Panc1 (cell line): ENCODE results near the gene TMEM208. TPM values are rescaled to one million over a fixed set of nuclear protein-coding genes. Genes with fewer than 3 reads are reported as not detected.

ENCODE experiments used
- ATAC-seq: fragments of 200-7000 bp; cut with Tn5 transposase; 2 replicates; pipeline ENCODE4 v1.9.1; 2020; ENCODE audit warnings: mild to moderate bottlenecking, moderate library complexity
- BruUV-seq: library from RNA; stranded (reverse); fragments of 400-500 nt; replicated peaks from 2 replicates; lab custom pipeline; 2021; lab: Mats Ljungman, UMichigan
- CTCF ChIA-PET: fragments of 300-600 bp; sonication (Branson Sonifier 250); formaldehyde crosslinking; loops from one replicate; lab custom pipeline; 2022; ENCODE audit warnings: antibody characterized with exemption; lab: Charles Lee
- POLR2A ChIA-PET: fragments of 300-600 bp; sonication (Branson Sonifier 250); formaldehyde crosslinking; loops from one replicate; lab custom pipeline; 2022; ENCODE audit warnings: antibody characterized with exemption; lab: Charles Lee
- DNase-seq: peaks from one replicate; pipeline ENCODE4 v3.0.0-alpha.2; 2010; ENCODE audit warnings: low read depth, low spot score
- H3K27ac ChIP-seq: 2 replicates; pipeline ENCODE4 v1.5.1; 2011; ENCODE audit warnings: mild to moderate bottlenecking, low read length, inconsistent platforms
- H3K27me3 ChIP-seq: fragments of 200-500 bp; sonication (Bioruptor generic); 2 replicates; pipeline ENCODE4 v1.6.0; 2014; ENCODE audit warnings: low read length, inconsistent platforms; ENCODE audit not compliant: control insufficient read depth, insufficient read depth
- H3K36me3 ChIP-seq: fragments of 200-500 bp; sonication (Bioruptor generic); 2 replicates; pipeline ENCODE4 v1.5.1; 2014; ENCODE audit warnings: inconsistent platforms, mild to moderate bottlenecking, low read length, moderate library complexity; ENCODE audit not compliant: control insufficient read depth, insufficient read depth
- H3K4me1 ChIP-seq: 2 replicates; pipeline ENCODE4 v1.5.1; 2011; ENCODE audit warnings: inconsistent platforms, mild to moderate bottlenecking, low read length, moderate library complexity; ENCODE audit not compliant: control insufficient read depth, insufficient read depth
- H3K4me3 ChIP-seq, 2 experiments: 2 replicates each; pipeline ENCODE4 v1.5.1; 2011 to 2012; ENCODE audit warnings: low read depth in 2 of 2, low read length in 2 of 2, mild to moderate bottlenecking in 2 of 2, inconsistent platforms in 1 of 2, moderate library complexity in 1 of 2
- H3K9me3 ChIP-seq: fragments of 200-500 bp; sonication (Bioruptor generic); 2 replicates; pipeline ENCODE4 v1.5.1; 2014; ENCODE audit warnings: low read depth, mild to moderate bottlenecking, inconsistent platforms, low read length, moderate library complexity; ENCODE audit not compliant: control insufficient read depth, insufficient read depth
- POLR2AphosphoS5 ChIP-seq: IDR thresholded peaks from 2 replicates; pipeline ENCODE4 v1.6.1; 2012; ENCODE audit warnings: mild to moderate bottlenecking, low read depth, low read length, moderate library complexity
- REST ChIP-seq, 2 experiments: IDR thresholded peaks; 2 replicates each; pipeline ENCODE4 v1.6.1; 2011 to 2012; ENCODE audit warnings: low read depth in 2 of 2, control low read depth in 1 of 2, low read length in 1 of 2, mild to moderate bottlenecking in 1 of 2, moderate library complexity in 1 of 2; ENCODE audit not compliant: insufficient read depth in 1 of 2
- SIN3A ChIP-seq: IDR thresholded peaks from 2 replicates; pipeline ENCODE4 v1.6.1; 2012; ENCODE audit warnings: low read depth, mild to moderate bottlenecking, low read length, moderate library complexity, borderline replicate concordance; ENCODE audit not compliant: insufficient read depth
- TCF7L2 ChIP-seq: IDR thresholded peaks from 2 replicates; pipeline ENCODE4 v1.6.1; 2011; ENCODE audit warnings: mild to moderate bottlenecking, low read depth, low read length, inconsistent platforms
- in situ Hi-C: cut with HindIII; loops from 2 replicates; pipeline ENCODE4 v1.10.0; 2016; ENCODE audit warnings: low sequenced_read_pairs, low pct_unique_long_range_greater_than_20kb
- intact Hi-C: fragments of 100-400 bp; cut with micrococcal nuclease; formaldehyde crosslinking; loops from one replicate; pipeline ENCODE4 v1.10.0; 2022; ENCODE audit not compliant: unreplicated experiment
- total RNA-seq: library from RNA; stranded (reverse); gene quantifications from one replicate; pipeline ENCODE4 v1.2.1, GENCODE V29; 2021; ENCODE audit not compliant: unreplicated experiment
- TF ChIP-seq, protein P1 (sequence below): fragments of 450-650 bp; IDR thresholded peaks from 2 replicates; pipeline ENCODE4 v1.5.1; 2017; ENCODE audit warnings: mild to moderate bottlenecking

TMEM208 gene
- total RNA-seq, 1 experiment from 2014 or later, result 25.6 TPM

DNA sequence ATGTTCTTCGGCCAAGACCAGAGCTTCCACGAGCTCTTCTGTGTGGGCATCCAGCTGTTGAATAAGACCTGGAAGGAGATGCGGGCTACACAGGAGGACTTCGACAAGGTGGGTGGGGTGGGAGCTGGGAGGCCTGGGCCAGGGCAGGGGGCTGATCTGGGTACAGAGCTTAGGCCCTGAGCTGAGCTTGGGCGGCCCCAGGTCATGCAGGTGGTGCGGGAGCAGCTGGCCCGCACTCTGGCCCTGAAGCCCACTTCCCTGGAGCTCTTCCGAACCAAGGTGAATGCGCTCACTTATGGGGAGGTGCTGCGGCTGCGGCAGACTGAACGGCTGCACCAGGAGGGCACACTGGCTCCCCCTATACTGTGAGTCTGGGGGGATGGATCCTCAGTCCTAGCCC is 24.5 kb upstream of the TMEM208 start:
- no TSS peak for BruUV-seq
- ChIA-PET POLR2A (no interaction called here), CTCF (no interaction called here)
- peaks cover 16% of the 10 kb centered on the region for H3K4me1 ChIP-seq
- H3K27ac ChIP-seq, result no peak overlapping the region
- H3K36me3 ChIP-seq, result no peaks in the 10 kb centered on the region; the same call in 1 of the 2 replicates
- in situ Hi-C loops, result no loop called here
- TF ChIP-seq POLR2AphosphoS5, result no peak
- TF ChIP-seq, protein P1, sequence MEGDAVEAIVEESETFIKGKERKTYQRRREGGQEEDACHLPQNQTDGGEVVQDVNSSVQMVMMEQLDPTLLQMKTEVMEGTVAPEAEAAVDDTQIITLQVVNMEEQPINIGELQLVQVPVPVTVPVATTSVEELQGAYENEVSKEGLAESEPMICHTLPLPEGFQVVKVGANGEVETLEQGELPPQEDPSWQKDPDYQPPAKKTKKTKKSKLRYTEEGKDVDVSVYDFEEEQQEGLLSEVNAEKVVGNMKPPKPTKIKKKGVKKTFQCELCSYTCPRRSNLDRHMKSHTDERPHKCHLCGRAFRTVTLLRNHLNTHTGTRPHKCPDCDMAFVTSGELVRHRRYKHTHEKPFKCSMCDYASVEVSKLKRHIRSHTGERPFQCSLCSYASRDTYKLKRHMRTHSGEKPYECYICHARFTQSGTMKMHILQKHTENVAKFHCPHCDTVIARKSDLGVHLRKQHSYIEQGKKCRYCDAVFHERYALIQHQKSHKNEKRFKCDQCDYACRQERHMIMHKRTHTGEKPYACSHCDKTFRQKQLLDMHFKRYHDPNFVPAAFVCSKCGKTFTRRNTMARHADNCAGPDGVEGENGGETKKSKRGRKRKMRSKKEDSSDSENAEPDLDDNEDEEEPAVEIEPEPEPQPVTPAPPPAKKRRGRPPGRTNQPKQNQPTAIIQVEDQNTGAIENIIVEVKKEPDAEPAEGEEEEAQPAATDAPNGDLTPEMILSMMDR, result no peak
- no peak for TF ChIP-seq SIN3A
- no peak for TF ChIP-seq TCF7L2
- TF ChIP-seq REST (IDR thresholded peaks at IDR 0.05; ENCODE audit: insufficient read depth in 1 of 2, low read depth in 2 of 2, low read length in 1 of 2), result no peak
- H3K4me3 ChIP-seq, result no peak overlapping the region
- no peaks in the 10 kb centered on the region for H3K27me3 ChIP-seq
- H3K9me3 ChIP-seq, result no peaks in the 10 kb centered on the region
- no peak for ATAC-seq
- intact Hi-C loops, result no loop called here
- DNase-seq, result no peak

DNA sequence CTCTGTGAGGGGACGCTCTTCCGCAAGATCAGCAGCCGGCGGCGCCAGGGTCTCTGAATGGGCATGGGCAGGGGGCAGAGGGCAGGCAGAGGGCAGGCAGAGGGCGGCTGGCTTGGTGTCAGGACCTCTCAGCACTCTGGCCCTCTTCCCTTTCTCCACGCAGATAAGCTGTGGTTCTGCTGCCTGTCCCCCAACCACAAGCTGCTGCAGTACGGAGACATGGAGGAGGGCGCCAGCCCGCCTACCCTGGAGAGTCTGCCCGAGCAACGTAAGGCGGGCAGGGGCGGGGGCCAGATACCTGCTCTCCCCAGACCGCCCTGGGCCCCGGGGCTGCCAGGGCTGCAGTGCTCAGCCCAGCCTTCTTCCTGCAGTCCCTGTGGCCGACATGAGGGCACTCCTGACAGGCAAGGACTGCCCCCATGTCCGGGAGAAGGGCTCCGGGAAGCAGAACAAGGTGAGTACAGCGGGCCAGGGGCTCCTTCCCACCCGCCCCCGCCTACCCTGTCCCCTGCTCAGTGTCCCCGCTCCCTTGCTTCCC is 23.9 kb upstream of the TMEM208 start:
- CTCF ChIA-PET, result no interaction called here
- TF ChIP-seq SIN3A, result no peak
- no peak for TF ChIP-seq TCF7L2
- TF ChIP-seq POLR2AphosphoS5, result no peak
- TF ChIP-seq, protein P1, result no peak
- no peak for TF ChIP-seq REST (IDR thresholded peaks at IDR 0.05; ENCODE audit: insufficient read depth in 1 of 2, low read depth in 2 of 2, low read length in 1 of 2)

More for the DNA sequence above, 23.9 kb upstream of the TMEM208 start:
- no peaks in the 10 kb centered on the region for H3K9me3 ChIP-seq
- POLR2A ChIA-PET, result no interaction called here
- no peak for ATAC-seq
- no peak for DNase-seq
- no peak overlapping the region for H3K4me3 ChIP-seq
- intact Hi-C loops, result no loop called here
- peaks cover 19% of the 10 kb centered on the region for H3K4me1 ChIP-seq
- H3K27me3 ChIP-seq, result no peaks in the 10 kb centered on the region
- no peaks in the 10 kb centered on the region; the same call in 1 of the 2 replicates for H3K36me3 ChIP-seq
- no peak overlapping the region for H3K27ac ChIP-seq
- in situ Hi-C loops, result no loop called here
- no TSS peak for BruUV-seq
